GM23338 (cell line): ENCODE measurements around the gene XXYLT1. TPM values are rescaled to one million over a fixed set of nuclear protein-coding genes. Genes with fewer than 3 reads are reported as not detected.

Source experiments
- ATAC-seq: fragments of 200-7000 bp; cut with Tn5 transposase; 3 replicates; pipeline ENCODE4 v1.9.1; 2020
- DNase-seq: peaks from one replicate; pipeline ENCODE4 v3.0.0-alpha.2; 2015; ENCODE audit warnings: low spot score
- H2AFZ ChIP-seq: fragments of 200-600 bp; sonication (generic); 2 replicates; pipeline ENCODE4 v1.8.0; 2016; ENCODE audit warnings: antibody characterized with exemption, mild to moderate bottlenecking, moderate library complexity
- H3F3A ChIP-seq: fragments of 200-600 bp; sonication (generic); replicated peaks from 2 replicates; pipeline ENCODE4 v1.8.0; 2017; ENCODE audit warnings: antibody characterized with exemption, mixed run types, low read depth
- H3K27ac ChIP-seq: fragments of 200-600 bp; sonication (generic); 2 replicates; pipeline ENCODE4 v1.6.1; 2016; ENCODE audit warnings: low read depth
- H3K27me3 ChIP-seq: fragments of 200-600 bp; sonication (generic); 2 replicates; pipeline ENCODE4 v1.8.0; 2016; ENCODE audit warnings: mild to moderate bottlenecking, mixed run types, moderate library complexity; ENCODE audit not compliant: insufficient read depth
- H3K36me3 ChIP-seq: fragments of 200-600 bp; sonication (generic); 2 replicates; pipeline ENCODE4 v1.8.0; 2016; ENCODE audit warnings: mild to moderate bottlenecking; ENCODE audit not compliant: insufficient read depth
- H3K4me1 ChIP-seq: fragments of 200-600 bp; sonication (generic); 2 replicates; pipeline ENCODE4 v1.8.0; 2016; ENCODE audit warnings: mild to moderate bottlenecking, moderate library complexity; ENCODE audit not compliant: insufficient read depth
- H3K4me2 ChIP-seq: fragments of 200-600 bp; sonication (generic); 2 replicates; pipeline ENCODE4 v1.7.1; 2017; ENCODE audit warnings: mixed run types
- H3K4me3 ChIP-seq: fragments of 200-600 bp; sonication (generic); 2 replicates; pipeline ENCODE4 v1.6.1; 2016; ENCODE audit warnings: mixed run types
- H3K79me2 ChIP-seq: fragments of 200-600 bp; sonication (generic); replicated peaks from 2 replicates; pipeline ENCODE4 v1.8.0; 2017; ENCODE audit warnings: mild to moderate bottlenecking; ENCODE audit not compliant: insufficient read depth
- H3K9me2 ChIP-seq: fragments of 200-600 bp; sonication (generic); 2 replicates; pipeline ENCODE4 v1.8.0; 2017; ENCODE audit not compliant: insufficient read depth
- H4K20me1 ChIP-seq: fragments of 200-600 bp; sonication (generic); replicated peaks from 2 replicates; pipeline ENCODE4 v1.8.0; 2017; ENCODE audit warnings: mild to moderate bottlenecking; ENCODE audit not compliant: insufficient read depth
- H3K27ac Mint-ChIP-seq: 2 replicates; pipeline ENCODE4 v1.8.0; 2020; ENCODE audit warnings: inconsistent platforms, mild to moderate bottlenecking, moderate library complexity, mixed read lengths
- H3K27me3 Mint-ChIP-seq: 3 replicates; pipeline ENCODE4 v1.8.0; 2022; ENCODE audit warnings: low read depth, mild to moderate bottlenecking, moderate library complexity, mixed read lengths, inconsistent platforms; ENCODE audit not compliant: insufficient read depth, poor library complexity
- H3K36me3 Mint-ChIP-seq: 3 replicates; pipeline ENCODE4 v1.8.0; 2021; ENCODE audit warnings: low read depth, mild to moderate bottlenecking, inconsistent platforms, moderate library complexity, mixed read lengths
- H3K4me1 Mint-ChIP-seq: 3 replicates; pipeline ENCODE4 v1.8.0; 2020; ENCODE audit warnings: mild to moderate bottlenecking, inconsistent platforms, mixed read lengths
- H3K4me3 Mint-ChIP-seq: 3 replicates; pipeline ENCODE4 v1.8.0; 2021; ENCODE audit warnings: moderate library complexity, mild to moderate bottlenecking, inconsistent platforms, mixed read lengths
- H3K9me3 Mint-ChIP-seq: 3 replicates; pipeline ENCODE4 v1.8.0; 2020; ENCODE audit warnings: moderate library complexity, mild to moderate bottlenecking, inconsistent platforms, mixed read lengths
- JUNB ChIP-seq: IDR thresholded peaks from one replicate; pipeline ENCODE4 v1.6.1; 2016; ENCODE audit warnings: antibody characterized with exemption; ENCODE audit not compliant: unreplicated experiment
- NANOG ChIP-seq: IDR thresholded peaks from 2 replicates; pipeline ENCODE4 v1.6.1; 2016; ENCODE audit warnings: antibody characterized with exemption, borderline replicate concordance
- POLR2AphosphoS5 ChIP-seq: IDR thresholded peaks from 2 replicates; pipeline ENCODE4 v1.6.1; 2016; ENCODE audit warnings: antibody characterized with exemption, low read depth
- STAT1 ChIP-seq: IDR thresholded peaks from one replicate; pipeline ENCODE4 v1.6.1; 2016; ENCODE audit warnings: antibody characterized with exemption; ENCODE audit not compliant: unreplicated experiment
- ZNF114 ChIP-seq: fragments of 250-450 bp; sonication (Bioruptor Pico); IDR thresholded peaks from 2 replicates; pipeline ENCODE4 v1.5.0; 2020; ENCODE audit warnings: mild to moderate bottlenecking, moderate library complexity
- polyA plus RNA-seq: library from polyadenylated mRNA; unstranded; fragments of >200 nt; fragmentation: Nextera tagmentation; extraction: Ambion mirVana; gene quantifications from 2 replicates; pipeline ENCODE4 v1.2.1, GENCODE V29; 2016
- total RNA-seq: library from RNA; depleted of rRNA; stranded (reverse); fragments of >200 nt; shearing (Covaris generic); gene quantifications from 2 replicates; pipeline ENCODE4 v1.2.3, GENCODE V29; 2014
- TF ChIP-seq, protein P1 (sequence below): fragments of 250-450 bp; sonication (Bioruptor Pico); IDR thresholded peaks from 2 replicates; pipeline ENCODE4 v1.5.0; 2020; ENCODE audit warnings: mild to moderate bottlenecking, moderate library complexity

The XXYLT1 gene
- total and polyA plus RNA-seq, 2 experiments from 2014 or later = 13.5 to 34.8 TPM

DNA sequence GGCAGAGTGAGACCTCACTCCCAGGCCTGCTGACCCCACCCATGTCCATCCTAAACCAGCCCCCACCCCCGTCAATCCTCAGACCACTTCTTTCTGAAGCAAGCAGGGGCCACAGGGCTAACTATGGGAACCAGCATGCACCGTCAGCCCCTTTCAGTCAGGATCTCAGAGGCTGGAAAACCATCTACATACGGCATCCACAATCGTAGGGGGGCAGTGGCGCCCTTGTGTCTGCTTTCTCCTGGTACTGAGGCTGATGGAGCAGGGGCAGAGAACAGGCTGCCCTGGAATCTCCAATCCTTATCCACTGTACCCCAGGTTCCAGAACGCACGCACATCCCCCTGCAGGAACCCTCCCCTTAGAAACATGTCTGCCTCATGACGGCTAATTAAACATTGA, 56.6 kb downstream of the XXYLT1 start:
- no peak overlapping the region for H3K4me2 ChIP-seq
- H3K36me3 ChIP-seq = no peaks in the 10 kb centered on the region
- H3K4me1 ChIP-seq = peaks cover 21% of the 10 kb centered on the region
- no peaks in the 10 kb centered on the region for H3K9me2 ChIP-seq
- H3K4me3 Mint-ChIP-seq = no peak overlapping the region
- 0 out of 2 replicates have a peak, but pooled peaks cover 3% of the 10 kb centered on the region for H4K20me1 ChIP-seq
- H3K27ac ChIP-seq = no peak overlapping the region
- DNase-seq (no peak), ATAC-seq (peak; percentile 27; the same call in 2 of the 3 replicates)
- TF ChIP-seq, protein P1, sequence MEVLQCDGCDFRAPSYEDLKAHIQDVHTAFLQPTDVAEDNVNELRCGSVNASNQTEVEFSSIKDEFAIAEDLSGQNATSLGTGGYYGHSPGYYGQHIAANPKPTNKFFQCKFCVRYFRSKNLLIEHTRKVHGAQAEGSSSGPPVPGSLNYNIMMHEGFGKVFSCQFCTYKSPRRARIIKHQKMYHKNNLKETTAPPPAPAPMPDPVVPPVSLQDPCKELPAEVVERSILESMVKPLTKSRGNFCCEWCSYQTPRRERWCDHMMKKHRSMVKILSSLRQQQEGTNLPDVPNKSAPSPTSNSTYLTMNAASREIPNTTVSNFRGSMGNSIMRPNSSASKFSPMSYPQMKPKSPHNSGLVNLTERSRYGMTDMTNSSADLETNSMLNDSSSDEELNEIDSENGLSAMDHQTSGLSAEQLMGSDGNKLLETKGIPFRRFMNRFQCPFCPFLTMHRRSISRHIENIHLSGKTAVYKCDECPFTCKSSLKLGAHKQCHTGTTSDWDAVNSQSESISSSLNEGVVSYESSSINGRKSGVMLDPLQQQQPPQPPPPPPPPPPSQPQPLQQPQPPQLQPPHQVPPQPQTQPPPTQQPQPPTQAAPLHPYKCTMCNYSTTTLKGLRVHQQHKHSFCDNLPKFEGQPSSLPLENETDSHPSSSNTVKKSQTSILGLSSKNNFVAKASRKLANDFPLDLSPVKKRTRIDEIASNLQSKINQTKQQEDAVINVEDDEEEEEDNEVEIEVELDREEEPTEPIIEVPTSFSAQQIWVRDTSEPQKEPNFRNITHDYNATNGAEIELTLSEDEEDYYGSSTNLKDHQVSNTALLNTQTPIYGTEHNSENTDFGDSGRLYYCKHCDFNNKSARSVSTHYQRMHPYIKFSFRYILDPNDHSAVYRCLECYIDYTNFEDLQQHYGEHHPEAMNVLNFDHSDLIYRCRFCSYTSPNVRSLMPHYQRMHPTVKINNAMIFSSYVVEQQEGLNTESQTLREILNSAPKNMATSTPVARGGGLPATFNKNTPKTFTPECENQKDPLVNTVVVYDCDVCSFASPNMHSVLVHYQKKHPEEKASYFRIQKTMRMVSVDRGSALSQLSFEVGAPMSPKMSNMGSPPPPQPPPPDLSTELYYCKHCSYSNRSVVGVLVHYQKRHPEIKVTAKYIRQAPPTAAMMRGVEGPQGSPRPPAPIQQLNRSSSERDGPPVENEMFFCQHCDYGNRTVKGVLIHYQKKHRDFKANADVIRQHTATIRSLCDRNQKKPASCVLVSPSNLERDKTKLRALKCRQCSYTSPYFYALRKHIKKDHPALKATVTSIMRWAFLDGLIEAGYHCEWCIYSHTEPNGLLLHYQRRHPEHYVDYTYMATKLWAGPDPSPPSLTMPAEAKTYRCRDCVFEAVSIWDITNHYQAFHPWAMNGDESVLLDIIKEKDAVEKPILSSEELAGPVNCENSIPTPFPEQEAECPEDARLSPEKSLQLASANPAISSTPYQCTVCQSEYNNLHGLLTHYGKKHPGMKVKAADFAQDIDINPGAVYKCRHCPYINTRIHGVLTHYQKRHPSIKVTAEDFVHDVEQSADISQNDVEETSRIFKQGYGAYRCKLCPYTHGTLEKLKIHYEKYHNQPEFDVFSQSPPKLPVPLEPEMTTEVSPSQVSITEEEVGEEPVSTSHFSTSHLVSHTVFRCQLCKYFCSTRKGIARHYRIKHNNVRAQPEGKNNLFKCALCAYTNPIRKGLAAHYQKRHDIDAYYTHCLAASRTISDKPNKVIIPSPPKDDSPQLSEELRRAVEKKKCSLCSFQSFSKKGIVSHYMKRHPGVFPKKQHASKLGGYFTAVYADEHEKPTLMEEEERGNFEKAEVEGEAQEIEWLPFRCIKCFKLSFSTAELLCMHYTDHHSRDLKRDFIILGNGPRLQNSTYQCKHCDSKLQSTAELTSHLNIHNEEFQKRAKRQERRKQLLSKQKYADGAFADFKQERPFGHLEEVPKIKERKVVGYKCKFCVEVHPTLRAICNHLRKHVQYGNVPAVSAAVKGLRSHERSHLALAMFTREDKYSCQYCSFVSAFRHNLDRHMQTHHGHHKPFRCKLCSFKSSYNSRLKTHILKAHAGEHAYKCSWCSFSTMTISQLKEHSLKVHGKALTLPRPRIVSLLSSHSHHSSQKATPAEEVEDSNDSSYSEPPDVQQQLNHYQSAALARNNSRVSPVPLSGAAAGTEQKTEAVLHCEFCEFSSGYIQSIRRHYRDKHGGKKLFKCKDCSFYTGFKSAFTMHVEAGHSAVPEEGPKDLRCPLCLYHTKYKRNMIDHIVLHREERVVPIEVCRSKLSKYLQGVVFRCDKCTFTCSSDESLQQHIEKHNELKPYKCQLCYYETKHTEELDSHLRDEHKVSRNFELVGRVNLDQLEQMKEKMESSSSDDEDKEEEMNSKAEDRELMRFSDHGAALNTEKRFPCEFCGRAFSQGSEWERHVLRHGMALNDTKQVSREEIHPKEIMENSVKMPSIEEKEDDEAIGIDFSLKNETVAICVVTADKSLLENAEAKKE (CRISPR knock-in tag) = no peak
- peaks cover 5% of the 10 kb centered on the region for H3K27me3 Mint-ChIP-seq
- H3K27me3 ChIP-seq = no peaks in the 10 kb centered on the region
- H3K27ac Mint-ChIP-seq = no peak overlapping the region
- H3K4me1 Mint-ChIP-seq = peaks cover 40% of the 10 kb centered on the region
- H3K9me3 Mint-ChIP-seq = peaks cover 7% of the 10 kb centered on the region
- peaks cover 17% of the 10 kb centered on the region for H3K36me3 Mint-ChIP-seq
- no peak overlapping the region for H3K4me3 ChIP-seq
- H3K79me2 ChIP-seq = peaks cover 59% of the 10 kb centered on the region
- no peaks in the 10 kb centered on the region for H3F3A ChIP-seq
- H2AFZ ChIP-seq = no peak overlapping the region

DNA sequence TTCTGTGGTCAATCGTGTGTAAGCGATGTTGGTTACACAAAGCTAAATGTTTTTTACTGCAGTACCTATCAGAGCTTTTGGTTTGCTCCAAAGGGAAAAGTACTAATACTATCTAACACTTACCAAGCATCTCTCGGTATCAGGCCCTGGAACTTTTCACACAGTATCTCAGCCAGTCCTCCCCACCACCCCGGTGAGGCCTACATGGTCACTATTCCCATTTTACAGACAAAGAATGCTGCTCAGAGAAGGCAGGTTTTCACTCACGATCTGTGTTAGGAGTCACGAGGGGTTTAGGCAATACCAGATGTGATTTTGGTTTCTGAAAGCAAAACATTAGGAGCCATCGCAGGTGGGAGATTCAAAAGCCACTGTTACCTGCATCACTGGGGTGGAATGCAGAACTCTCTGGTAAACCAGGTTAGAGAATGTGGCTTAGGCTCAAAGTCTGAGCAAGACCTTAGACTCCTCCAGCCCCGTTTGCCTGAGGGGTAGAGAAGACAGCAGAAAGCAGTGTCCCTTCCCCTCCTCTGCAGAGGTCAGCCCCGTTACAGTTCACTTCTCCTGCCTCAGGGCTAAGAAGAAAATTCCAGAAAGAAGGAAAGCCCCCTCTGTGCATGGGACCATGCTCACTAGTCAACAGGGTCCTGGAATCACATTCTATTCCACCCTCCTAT, 57.2 kb downstream of the XXYLT1 start:
- H3K36me3 ChIP-seq = no peaks in the 10 kb centered on the region
- no peaks in the 10 kb centered on the region for H3F3A ChIP-seq
- H3K27ac ChIP-seq = no peak overlapping the region
- Mint-ChIP-seq H3K36me3 (peaks cover 12% of the 10 kb centered on the region), H3K4me1 (peaks cover 41% of the 10 kb centered on the region), H3K4me3 (no peak overlapping the region), H3K9me3 (peaks cover 4% of the 10 kb centered on the region; the same call in 1 of the 3 replicates), H3K27me3 (peaks cover 5% of the 10 kb centered on the region), H3K27ac (no peak overlapping the region)
- peaks cover 56% of the 10 kb centered on the region for H3K79me2 ChIP-seq
- H3K4me1 ChIP-seq = peaks cover 19% of the 10 kb centered on the region
- no peak overlapping the region for H3K4me2 ChIP-seq
- no peaks in the 10 kb centered on the region for H3K27me3 ChIP-seq
- DNase-seq (no peak), ATAC-seq (no peak)
- 0 out of 2 replicates have a peak, but pooled peaks cover 3% of the 10 kb centered on the region for H4K20me1 ChIP-seq
- H3K4me3 ChIP-seq = no peak overlapping the region
- H2AFZ ChIP-seq = no peak overlapping the region
- no peaks in the 10 kb centered on the region for H3K9me2 ChIP-seq
- TF ChIP-seq ZNF114 (no peak), JUNB (no peak), NANOG (no peak), POLR2AphosphoS5 (no peak), STAT1 (no peak)
- TF ChIP-seq, protein P1 (CRISPR knock-in tag) = no peak
